Type B pancreatic cell (in vitro differentiated cells): ENCODE data around the gene GPSM1. TPM values are rescaled to one million over a fixed set of nuclear protein-coding genes. Genes with fewer than 3 reads are reported as not detected.

Experiments used
- DNase-seq: peaks from one replicate; pipeline ENCODE4 v3.0.0; 2021; ENCODE audit warnings: mixed read lengths; ENCODE audit not compliant: unreplicated experiment; ENCODE audit errors: extremely low spot score
- H3K27ac Mint-ChIP-seq: 2 replicates; pipeline ENCODE4 v1.8.0; 2021; ENCODE audit warnings: mild to moderate bottlenecking, mixed read lengths
- H3K27me3 Mint-ChIP-seq: 2 replicates; pipeline ENCODE4 v1.8.0; 2021; ENCODE audit warnings: mixed read lengths
- H3K36me3 Mint-ChIP-seq: 2 replicates; pipeline ENCODE4 v1.8.0; 2021; ENCODE audit warnings: mixed read lengths
- H3K4me1 Mint-ChIP-seq: one replicate; pipeline ENCODE4 v1.8.0; 2021; ENCODE audit warnings: mixed read lengths; ENCODE audit not compliant: unreplicated experiment
- H3K4me3 Mint-ChIP-seq: 2 replicates; pipeline ENCODE4 v1.8.0; 2021; ENCODE audit warnings: mild to moderate bottlenecking, mixed read lengths
- H3K9me3 Mint-ChIP-seq: 2 replicates; pipeline ENCODE4 v1.8.0; 2021; ENCODE audit warnings: mixed read lengths
- total RNA-seq: library from RNA; stranded (reverse); gene quantifications from 2 replicates; pipeline ENCODE4 v1.2.1, GENCODE V29; 2021; ENCODE audit warnings: low replicate concordance
- TF ChIP-seq, protein P1 (sequence below): fragments of 200-600 bp; sonication (generic); conservative IDR thresholded peaks from 2 replicates; pipeline ENCODE4 v1.5.0; 2021; ENCODE audit warnings: antibody characterized with exemption, mild to moderate bottlenecking

The GPSM1 gene
- total RNA-seq, 1 donor from 2014 or later = 56.2 TPM

DNA sequence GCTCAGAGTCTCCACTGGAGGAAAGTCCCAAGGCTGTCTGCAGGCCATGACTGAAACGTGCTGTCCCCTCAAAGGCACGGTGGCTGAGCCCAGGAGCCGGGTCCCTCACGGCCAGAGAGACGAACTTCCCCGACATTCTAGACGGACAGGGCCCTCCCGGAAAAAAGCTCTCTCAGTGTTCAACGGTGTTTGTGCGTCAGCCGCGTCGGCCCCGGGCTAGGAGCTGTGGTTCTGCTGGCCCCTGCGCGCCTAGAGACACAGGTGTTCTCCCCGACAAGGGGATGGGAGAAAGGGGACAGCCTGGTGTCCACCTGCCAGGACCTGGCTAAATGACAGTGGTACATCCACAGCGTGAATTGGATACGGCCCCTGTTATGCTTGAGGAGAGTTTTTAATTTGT, 5.8 kb upstream of the GPSM1 start:
- Mint-ChIP-seq H3K4me3 (no peak overlapping the region), H3K36me3 (no peaks in the 10 kb centered on the region), H3K27me3 (no peaks in the 10 kb centered on the region), H3K4me1 (peaks cover 31% of the 10 kb centered on the region), H3K9me3 (peaks cover 4% of the 10 kb centered on the region), H3K27ac (no peak overlapping the region)
- DNase-seq = no peak
- TF ChIP-seq, protein P1, sequence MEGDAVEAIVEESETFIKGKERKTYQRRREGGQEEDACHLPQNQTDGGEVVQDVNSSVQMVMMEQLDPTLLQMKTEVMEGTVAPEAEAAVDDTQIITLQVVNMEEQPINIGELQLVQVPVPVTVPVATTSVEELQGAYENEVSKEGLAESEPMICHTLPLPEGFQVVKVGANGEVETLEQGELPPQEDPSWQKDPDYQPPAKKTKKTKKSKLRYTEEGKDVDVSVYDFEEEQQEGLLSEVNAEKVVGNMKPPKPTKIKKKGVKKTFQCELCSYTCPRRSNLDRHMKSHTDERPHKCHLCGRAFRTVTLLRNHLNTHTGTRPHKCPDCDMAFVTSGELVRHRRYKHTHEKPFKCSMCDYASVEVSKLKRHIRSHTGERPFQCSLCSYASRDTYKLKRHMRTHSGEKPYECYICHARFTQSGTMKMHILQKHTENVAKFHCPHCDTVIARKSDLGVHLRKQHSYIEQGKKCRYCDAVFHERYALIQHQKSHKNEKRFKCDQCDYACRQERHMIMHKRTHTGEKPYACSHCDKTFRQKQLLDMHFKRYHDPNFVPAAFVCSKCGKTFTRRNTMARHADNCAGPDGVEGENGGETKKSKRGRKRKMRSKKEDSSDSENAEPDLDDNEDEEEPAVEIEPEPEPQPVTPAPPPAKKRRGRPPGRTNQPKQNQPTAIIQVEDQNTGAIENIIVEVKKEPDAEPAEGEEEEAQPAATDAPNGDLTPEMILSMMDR = no peak

DNA sequence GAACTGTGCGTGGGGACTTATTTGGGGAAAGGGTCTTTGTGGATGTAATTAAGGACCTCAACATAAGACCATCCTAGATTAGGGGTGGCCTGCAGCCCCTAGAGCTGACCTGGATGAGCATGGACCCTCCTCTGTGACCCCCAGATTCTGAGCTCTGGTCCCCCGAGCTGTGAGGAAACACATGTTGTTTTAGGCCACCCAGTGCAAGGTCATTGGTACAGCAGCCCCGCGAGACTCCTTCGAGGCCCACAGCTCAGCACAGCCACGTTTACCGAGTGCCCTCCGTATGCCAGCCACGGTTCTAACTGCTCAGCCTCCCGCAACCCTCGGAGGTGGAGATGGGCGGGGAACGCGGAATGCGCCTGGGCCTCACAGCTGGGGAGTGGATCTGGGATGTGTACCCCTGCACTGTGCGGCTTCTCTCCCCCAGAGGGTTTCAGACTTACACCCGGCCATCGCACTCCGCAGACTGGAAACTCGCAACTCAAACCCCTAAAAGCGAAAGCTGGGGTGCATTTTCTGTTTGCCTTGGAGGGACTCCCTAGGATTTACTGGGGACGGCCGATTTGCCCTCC, 4.5 kb upstream of the GPSM1 start:
- H3K4me1 Mint-ChIP-seq = peaks cover 25% of the 10 kb centered on the region

DNA sequence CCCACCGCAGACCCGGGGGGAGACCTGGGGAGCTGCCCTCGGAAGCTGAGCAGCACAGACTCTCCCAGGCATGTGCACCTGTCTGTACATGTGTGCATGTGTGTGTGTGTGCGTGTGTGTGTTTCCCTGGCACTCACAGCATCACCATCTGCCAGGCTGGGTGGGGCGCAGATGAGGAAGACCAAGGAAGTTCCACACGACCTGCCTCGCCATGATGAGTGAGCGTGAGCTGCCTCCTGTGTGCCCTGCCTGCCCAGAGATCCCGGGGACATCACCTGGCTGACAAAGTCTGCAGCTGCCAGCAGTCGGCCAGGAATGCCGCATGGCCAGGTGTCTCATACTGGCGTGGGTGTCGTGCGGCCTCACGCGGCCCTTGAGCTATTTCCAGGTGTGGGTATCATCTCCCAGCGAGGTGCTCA, 4.0 kb upstream of the GPSM1 start:
- no peaks in the 10 kb centered on the region for H3K36me3 Mint-ChIP-seq
- H3K4me1 Mint-ChIP-seq = peaks cover 22% of the 10 kb centered on the region
- H3K9me3 Mint-ChIP-seq = peaks cover 4% of the 10 kb centered on the region
- no peak overlapping the region for H3K4me3 Mint-ChIP-seq
- no peak overlapping the region for H3K27ac Mint-ChIP-seq
- DNase-seq = no peak
- TF ChIP-seq, protein P1 = no peak
- H3K27me3 Mint-ChIP-seq = no peaks in the 10 kb centered on the region

More for the DNA sequence above, 4.5 kb upstream of the GPSM1 start:
- Mint-ChIP-seq H3K27me3 (no peaks in the 10 kb centered on the region), H3K9me3 (peaks cover 4% of the 10 kb centered on the region), H3K27ac (no peak overlapping the region), H3K36me3 (no peaks in the 10 kb centered on the region), H3K4me3 (no peak overlapping the region)
- DNase-seq = no peak
- TF ChIP-seq, protein P1 = no peak

DNA sequence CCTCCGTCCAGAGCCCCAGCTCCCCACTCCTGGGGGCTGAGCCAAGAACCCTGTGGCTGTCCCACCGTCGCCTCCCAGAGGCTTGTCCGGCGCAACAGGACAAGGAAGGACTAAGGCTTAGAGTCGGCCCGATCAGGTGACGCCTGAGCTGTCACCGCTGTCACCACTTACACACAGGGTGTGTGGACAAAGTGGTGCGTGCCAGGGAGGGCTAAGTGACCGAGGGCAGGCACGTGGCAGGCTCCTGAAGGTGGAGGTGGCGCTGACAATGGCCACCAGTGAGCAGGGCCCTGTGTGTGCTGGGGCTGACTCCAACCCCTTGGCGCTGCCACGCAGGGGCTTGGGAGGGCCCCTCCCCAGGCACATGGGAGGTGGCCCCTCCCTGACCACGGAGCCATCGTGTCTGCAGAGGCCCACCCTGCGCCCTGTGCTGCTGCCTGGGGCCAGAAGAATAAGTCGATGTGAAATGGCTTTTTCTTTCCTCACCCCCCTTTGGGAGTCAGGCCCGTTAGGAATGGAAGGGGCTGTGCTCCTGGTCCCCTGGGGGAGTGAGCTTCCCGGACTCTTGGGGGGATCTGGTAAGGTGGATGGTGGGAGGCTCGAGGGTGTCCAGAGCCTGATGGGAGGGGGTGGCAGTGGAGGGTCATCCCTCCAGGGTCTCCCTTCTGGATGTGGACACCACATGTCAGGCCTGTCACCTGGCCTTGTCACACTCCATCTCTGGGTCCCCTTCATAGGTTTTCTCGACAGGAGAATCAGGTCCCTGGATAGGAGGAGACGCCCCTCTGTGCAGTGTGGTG, 2.6 kb upstream of the GPSM1 start:
- Mint-ChIP-seq H3K4me3 (no peak overlapping the region), H3K27ac (peak overlapping the region; percentile 71), H3K4me1 (peaks cover 26% of the 10 kb centered on the region), H3K36me3 (no peaks in the 10 kb centered on the region), H3K9me3 (peaks cover 4% of the 10 kb centered on the region), H3K27me3 (no peaks in the 10 kb centered on the region)
- TF ChIP-seq, protein P1 = no peak
- no peak for DNase-seq

DNA sequence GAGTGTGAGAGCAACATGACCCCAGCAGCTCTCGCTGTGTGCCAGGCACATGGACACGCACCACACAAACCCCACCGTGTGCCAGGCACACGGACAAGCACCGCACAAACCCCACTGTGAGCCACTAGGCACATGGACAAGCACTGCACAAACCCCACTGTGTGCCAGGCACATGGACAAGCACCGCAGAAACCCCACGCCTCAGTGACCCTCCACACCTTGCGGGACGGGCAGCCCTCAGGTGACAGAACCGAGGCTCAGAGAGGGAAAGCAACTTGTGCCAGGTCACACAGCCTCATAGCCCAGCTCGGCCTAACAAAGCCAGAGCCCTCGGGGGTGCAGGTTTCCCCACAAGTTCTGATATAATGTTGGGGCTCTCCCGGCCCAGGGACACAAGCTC, 2.0 kb upstream of the GPSM1 start:
- Mint-ChIP-seq H3K36me3 (no peaks in the 10 kb centered on the region), H3K4me1 (peaks cover 26% of the 10 kb centered on the region), H3K27ac (peak overlapping the region; percentile 71), H3K27me3 (no peaks in the 10 kb centered on the region), H3K9me3 (peaks cover 4% of the 10 kb centered on the region), H3K4me3 (peak overlapping the region; percentile 36)
- DNase-seq = no peak
- TF ChIP-seq, protein P1 = no peak
